Thoracic aorta (tissue), 2 donors: Measurements from ENCODE around the gene ACTG1. TPM values are rescaled to one million over a fixed set of nuclear protein-coding genes. Genes with fewer than 3 reads are reported as not detected.

ENCODE experiments used
- ATAC-seq: fragments of 150-250 bp; one replicate; pipeline ENCODE4 v1.8.0; 2017; ENCODE audit warnings: low read depth; ENCODE audit not compliant: insufficient number of reproducible peaks, low FRiP score
- DNase-seq: peaks from one replicate; pipeline ENCODE4 v3.0.0-alpha.2; 2020; ENCODE audit warnings: low spot score
- H3K27ac ChIP-seq, 2 donors: fragments of 200-600 bp; sonication (generic); 1 replicate in 1 of 2; 2 replicates in 1 of 2; pipeline ENCODE4 v1.5.1; 2016; ENCODE audit warnings: mild to moderate bottlenecking in 2 of 2, moderate library complexity in 2 of 2
- H3K27me3 ChIP-seq: fragments of 200-600 bp; sonication (generic); replicated peaks from 2 replicates; pipeline ENCODE4 v1.6.0; 2016; ENCODE audit warnings: mild to moderate bottlenecking; ENCODE audit not compliant: insufficient read depth
- H3K36me3 ChIP-seq: fragments of 200-600 bp; sonication (generic); one replicate; pipeline ENCODE4 v1.5.1; 2016
- H3K4me1 ChIP-seq, 2 donors: fragments of 200-600 bp; sonication (generic); 1 replicate in 1 of 2; 2 replicates in 1 of 2; pipeline versions ENCODE4 v1.5.1 to v1.6.0; 2016; ENCODE audit warnings: low read depth in 2 of 2, mild to moderate bottlenecking in 1 of 2; ENCODE audit not compliant: control insufficient read depth in 1 of 2
- H3K4me3 ChIP-seq: fragments of 200-600 bp; sonication (generic); 2 replicates; pipeline ENCODE4 v1.5.1; 2016; ENCODE audit warnings: mild to moderate bottlenecking
- H3K9me3 ChIP-seq: fragments of 200-600 bp; sonication (generic); 2 replicates; pipeline ENCODE4 v1.5.1; 2016
- CTCF ChIP-seq: fragments of 200-600 bp; sonication (generic); IDR thresholded peaks from one replicate; pipeline ENCODE4 v1.5.1; 2019; ENCODE audit warnings: antibody characterized with exemption
- total RNA-seq, 2 donors: library from RNA; depleted of rRNA; stranded (reverse); fragments of >200 nt; gene quantifications; one replicate each; pipeline versions ENCODE4 v1.1.0 to v1.2.3, GENCODE V29; 2016

ACTG1 gene
- total RNA-seq, 2 donors from 2014 or later, result 4,421 to 4,935 TPM

- no peak for TF ChIP-seq CTCF
- ATAC-seq, result no peak
Observed at GRCh38 chr17:81528651-81529436, 16.2 kb upstream of the ACTG1 start.

GRCh38 chr17:81528384-81528650 lies 15.7 kb upstream of the ACTG1 start:
- Histone ChIP-seq H3K27me3 (no peaks in the 10 kb centered on the region), H3K27ac (no peak overlapping the region), H3K4me3 (no peak overlapping the region), H3K9me3 (no peaks in the 10 kb centered on the region), H3K4me1 (peaks cover 5 to 23% of the 10 kb centered on the region in 2 donors), H3K36me3 (no peaks in the 10 kb centered on the region)
- no peak for ATAC-seq
- DNase-seq, result no peak
- no peak for TF ChIP-seq CTCF

More at GRCh38 chr17:81528651-81529436, 16.2 kb upstream of the ACTG1 start:
- Histone ChIP-seq H3K36me3 (no peaks in the 10 kb centered on the region), H3K9me3 (no peaks in the 10 kb centered on the region), H3K27me3 (no peaks in the 10 kb centered on the region), H3K27ac (no peak overlapping the region), H3K4me1 (peaks cover 0 to 17% of the 10 kb centered on the region in 2 donors), H3K4me3 (no peak overlapping the region)
- no peak for DNase-seq

GRCh38 chr17:81527591-81528383 lies 15.2 kb upstream of the ACTG1 start, which contains the start of gene FSCN2:
TSS of gene FSCN2 (plus strand) at chr17:81528377. CDS start at chr17:81528532, 155 bp downstream.
- no peaks in the 10 kb centered on the region for H3K36me3 ChIP-seq
- DNase-seq (no peak), ATAC-seq (no peak)
- no peaks in the 10 kb centered on the region for H3K9me3 ChIP-seq
- peak within 1 kb of the TSS; percentile 38 for H3K4me3 ChIP-seq
- TF ChIP-seq CTCF, result peak; percentile 27
- no peak within 1 kb of the TSS for H3K27ac ChIP-seq
- H3K4me1 ChIP-seq, result peaks cover 6 to 28% of the 10 kb centered on the region in 2 donors
- H3K27me3 ChIP-seq, result no peaks in the 10 kb centered on the region

GRCh38 chr17:81526662-81527571 lies 14.3 kb upstream of the ACTG1 start:
- no peaks in the 10 kb centered on the region for H3K36me3 ChIP-seq
- H3K4me3 ChIP-seq, result no peak overlapping the region
- no peaks in the 10 kb centered on the region for H3K9me3 ChIP-seq
- peaks cover 6 to 29% of the 10 kb centered on the region in 2 donors for H3K4me1 ChIP-seq
- TF ChIP-seq CTCF, result no peak
- no peak for DNase-seq
- H3K27ac ChIP-seq, result no peak overlapping the region
- ATAC-seq, result no peak
- no peaks in the 10 kb centered on the region for H3K27me3 ChIP-seq

GRCh38 chr17:81524865-81525159 lies 12.2 kb upstream of the ACTG1 start:
- H3K27me3 ChIP-seq, result no peaks in the 10 kb centered on the region

More at GRCh38 chr17:81524865-81525159, 12.2 kb upstream of the ACTG1 start:
- H3K4me1 ChIP-seq, result peaks cover 6 to 35% of the 10 kb centered on the region in 2 donors
- TF ChIP-seq CTCF, result no peak
- no peak overlapping the region for H3K27ac ChIP-seq
- H3K36me3 ChIP-seq, result no peaks in the 10 kb centered on the region
- DNase-seq (no peak), ATAC-seq (no peak)
- H3K9me3 ChIP-seq, result no peaks in the 10 kb centered on the region
- no peak overlapping the region for H3K4me3 ChIP-seq
